Measurements from ENCODE around the gene GHRHR. TPM values are rescaled to one million over a fixed set of nuclear protein-coding genes. Genes with fewer than 3 reads are reported as not detected.

GHRHR gene
- total RNA-seq, 1 experiment from 2014 or later, result not detected

DNA sequence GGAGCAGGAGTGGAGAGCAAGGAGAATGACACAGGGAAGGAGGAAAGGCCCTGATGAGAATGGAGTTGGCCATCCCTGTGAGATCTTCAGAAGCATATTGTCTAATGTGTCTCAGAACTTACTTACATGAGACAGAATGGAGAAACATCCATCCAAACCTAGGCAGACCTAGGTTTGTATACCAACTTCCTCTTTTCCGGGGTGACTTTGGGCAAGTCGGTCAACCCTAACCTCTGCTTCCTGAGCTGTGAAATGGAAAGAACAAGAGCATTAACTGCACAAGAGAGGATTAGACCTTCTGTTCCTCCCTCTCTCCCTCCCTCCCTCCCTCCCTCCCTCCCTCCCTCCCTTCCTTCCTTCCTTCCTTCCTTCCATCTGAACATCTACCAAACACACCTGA is 4.5 kb downstream of the GHRHR start:
- ChIA-PET CTCF (no interaction called here), POLR2A (ENCODE audit: unreplicated experiment) (no interaction called here)
- Histone ChIP-seq H3F3A (ENCODE audit: insufficient read depth, low read depth) (no peaks in the 10 kb centered on the region), H3K27ac (no peak overlapping the region), H3K79me2 (ENCODE audit: low read depth) (no peaks in the 10 kb centered on the region), H3K27me3 (ENCODE audit: insufficient read depth, low read depth) (peaks cover 67% of the 10 kb centered on the region), H3K36me3 (ENCODE audit: low read depth) (no peaks in the 10 kb centered on the region), H3K4me1 (replicated peaks; ENCODE audit: insufficient read depth) (no peaks in the 10 kb centered on the region), H3K9me3 (ENCODE audit: insufficient read depth, low read depth) (no peaks in the 10 kb centered on the region), H3K9me2 (ENCODE audit: insufficient read depth) (no peaks in the 10 kb centered on the region), H3K4me3 (no peak overlapping the region), H3K4me2 (no peak overlapping the region), H4K20me1 (ENCODE audit: insufficient read depth) (no peaks in the 10 kb centered on the region), H2AFZ (no peak overlapping the region)
- intact Hi-C loops (cut with micrococcal nuclease; ENCODE audit: unreplicated experiment), result no loop called here
- BruUV-seq (replicated peaks), result no TSS peak
- TF ChIP-seq, protein P1, sequence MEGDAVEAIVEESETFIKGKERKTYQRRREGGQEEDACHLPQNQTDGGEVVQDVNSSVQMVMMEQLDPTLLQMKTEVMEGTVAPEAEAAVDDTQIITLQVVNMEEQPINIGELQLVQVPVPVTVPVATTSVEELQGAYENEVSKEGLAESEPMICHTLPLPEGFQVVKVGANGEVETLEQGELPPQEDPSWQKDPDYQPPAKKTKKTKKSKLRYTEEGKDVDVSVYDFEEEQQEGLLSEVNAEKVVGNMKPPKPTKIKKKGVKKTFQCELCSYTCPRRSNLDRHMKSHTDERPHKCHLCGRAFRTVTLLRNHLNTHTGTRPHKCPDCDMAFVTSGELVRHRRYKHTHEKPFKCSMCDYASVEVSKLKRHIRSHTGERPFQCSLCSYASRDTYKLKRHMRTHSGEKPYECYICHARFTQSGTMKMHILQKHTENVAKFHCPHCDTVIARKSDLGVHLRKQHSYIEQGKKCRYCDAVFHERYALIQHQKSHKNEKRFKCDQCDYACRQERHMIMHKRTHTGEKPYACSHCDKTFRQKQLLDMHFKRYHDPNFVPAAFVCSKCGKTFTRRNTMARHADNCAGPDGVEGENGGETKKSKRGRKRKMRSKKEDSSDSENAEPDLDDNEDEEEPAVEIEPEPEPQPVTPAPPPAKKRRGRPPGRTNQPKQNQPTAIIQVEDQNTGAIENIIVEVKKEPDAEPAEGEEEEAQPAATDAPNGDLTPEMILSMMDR (conservative IDR thresholded peaks at IDR 0.05), result no peak
- TF ChIP-seq EZH2 (IDR thresholded peaks at IDR 0.05; ENCODE audit: low read depth), result no peak
- no peak for DNase-seq

DNA sequence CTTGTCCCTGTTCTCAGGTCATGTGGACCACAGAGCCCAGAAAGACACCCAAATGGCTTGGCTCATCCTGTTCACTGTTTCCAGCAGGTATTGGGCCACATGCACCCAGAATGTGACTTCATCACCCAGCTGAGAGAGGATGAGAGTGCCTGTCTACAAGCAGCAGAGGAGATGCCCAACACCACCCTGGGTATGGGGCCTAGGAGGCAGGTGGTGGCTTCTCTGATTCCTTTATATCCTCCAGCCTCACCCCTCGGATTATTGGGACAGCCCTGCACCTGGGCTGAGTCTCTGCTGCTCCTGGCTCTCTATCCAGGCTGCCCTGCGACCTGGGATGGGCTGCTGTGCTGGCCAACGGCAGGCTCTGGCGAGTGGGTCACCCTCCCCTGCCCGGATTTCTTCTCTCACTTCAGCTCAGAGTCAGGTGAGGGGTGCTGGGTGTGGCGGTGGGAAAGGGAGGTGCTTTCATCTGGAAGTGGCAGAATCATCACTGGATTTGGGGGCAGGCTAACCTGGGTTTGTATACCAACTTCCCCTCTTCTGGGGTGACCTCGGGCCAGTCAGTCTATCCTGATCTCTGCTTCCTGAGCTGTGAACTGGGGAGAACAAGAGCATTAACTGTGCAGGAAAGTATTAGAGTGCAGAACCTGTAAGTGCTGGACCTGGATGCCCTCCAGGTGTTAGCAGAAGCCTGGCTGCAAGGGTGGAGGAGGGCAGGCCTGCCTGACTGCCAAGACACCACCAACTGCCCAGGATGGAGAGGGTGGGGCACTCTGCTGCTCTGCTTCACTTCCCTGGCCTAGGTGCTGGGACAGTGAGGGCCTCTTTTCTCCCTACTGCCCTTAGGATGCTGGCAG is 5.2 kb downstream of the GHRHR start:
- no peaks in the 10 kb centered on the region for H3K36me3 ChIP-seq (ENCODE audit: low read depth)
- no peak overlapping the region for H3K4me3 ChIP-seq
- H3K79me2 ChIP-seq (ENCODE audit: low read depth), result no peaks in the 10 kb centered on the region
- no peaks in the 10 kb centered on the region for H3K4me1 ChIP-seq (replicated peaks; ENCODE audit: insufficient read depth)
- ChIA-PET CTCF (no interaction called here), POLR2A (ENCODE audit: unreplicated experiment) (no interaction called here)
- no peak for DNase-seq
- peaks cover 62% of the 10 kb centered on the region for H3K27me3 ChIP-seq (ENCODE audit: insufficient read depth, low read depth)
- H3F3A ChIP-seq (ENCODE audit: insufficient read depth, low read depth), result no peaks in the 10 kb centered on the region
- H4K20me1 ChIP-seq (ENCODE audit: insufficient read depth), result no peaks in the 10 kb centered on the region
- H3K9me2 ChIP-seq (ENCODE audit: insufficient read depth), result no peaks in the 10 kb centered on the region
- TF ChIP-seq EZH2 (IDR thresholded peaks at IDR 0.05; ENCODE audit: low read depth), result no peak
- TF ChIP-seq, protein P1 (conservative IDR thresholded peaks at IDR 0.05), result no peak
- intact Hi-C loops (cut with micrococcal nuclease; ENCODE audit: unreplicated experiment), result no loop called here
- H3K9me3 ChIP-seq (ENCODE audit: insufficient read depth, low read depth), result no peaks in the 10 kb centered on the region
- no peak overlapping the region for H3K27ac ChIP-seq
- BruUV-seq (replicated peaks), result no TSS peak
- no peak overlapping the region for H3K4me2 ChIP-seq
- no peak overlapping the region for H2AFZ ChIP-seq

DNA sequence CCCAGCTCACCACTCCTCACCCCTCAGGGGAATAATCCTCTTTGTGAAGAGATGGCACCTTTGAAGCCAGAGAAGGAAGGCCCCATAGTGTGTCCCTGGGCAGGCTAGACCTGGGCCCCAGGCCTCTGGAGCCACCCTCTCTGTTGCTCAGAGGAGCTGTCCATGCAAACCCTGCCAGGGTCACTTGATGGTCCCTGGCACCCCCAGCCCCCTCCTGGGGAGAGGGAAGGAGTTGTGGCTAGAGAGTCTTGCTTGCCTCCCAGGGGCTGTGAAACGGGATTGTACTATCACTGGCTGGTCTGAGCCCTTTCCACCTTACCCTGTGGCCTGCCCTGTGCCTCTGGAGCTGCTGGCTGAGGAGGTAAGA is 5.8 kb downstream of the GHRHR start:
- no peaks in the 10 kb centered on the region for H3K9me3 ChIP-seq (ENCODE audit: insufficient read depth, low read depth)
- H4K20me1 ChIP-seq (ENCODE audit: insufficient read depth), result no peaks in the 10 kb centered on the region
- no peak overlapping the region for H3K4me3 ChIP-seq
- no peaks in the 10 kb centered on the region for H3K4me1 ChIP-seq (replicated peaks; ENCODE audit: insufficient read depth)
- DNase-seq, result no peak
- H3F3A ChIP-seq (ENCODE audit: insufficient read depth, low read depth), result no peaks in the 10 kb centered on the region
- no peak overlapping the region for H3K4me2 ChIP-seq
- ChIA-PET POLR2A (ENCODE audit: unreplicated experiment) (no interaction called here), CTCF (no interaction called here)
- BruUV-seq (replicated peaks), result no TSS peak
- intact Hi-C loops (cut with micrococcal nuclease; ENCODE audit: unreplicated experiment), result no loop called here
- H3K36me3 ChIP-seq (ENCODE audit: low read depth), result no peaks in the 10 kb centered on the region
- peaks cover 56% of the 10 kb centered on the region for H3K27me3 ChIP-seq (ENCODE audit: insufficient read depth, low read depth)
- H3K9me2 ChIP-seq (ENCODE audit: insufficient read depth), result no peaks in the 10 kb centered on the region
- H3K79me2 ChIP-seq (ENCODE audit: low read depth), result no peaks in the 10 kb centered on the region
- H3K27ac ChIP-seq, result no peak overlapping the region
- TF ChIP-seq, protein P1 (conservative IDR thresholded peaks at IDR 0.05), result no peak
- no peak for TF ChIP-seq EZH2 (IDR thresholded peaks at IDR 0.05; ENCODE audit: low read depth)
- H2AFZ ChIP-seq, result no peak overlapping the region

All from PC-9 (cell line).